GM18873 (cell line): ENCODE measurements around the gene PAQR6.
"Not testable (repeated sequence)": the region's sequence is repeated elsewhere in the genome, so short reads cannot be mapped to it uniquely, and the experiment has no call there.

Experiments
- ATAC-seq: cut with Tn5 transposase; IDR thresholded peaks from one replicate; pipeline ENCODE4 v1.9.1; 2021; ENCODE audit warnings: mild to moderate bottlenecking, moderate library complexity, moderate number of reproducible peaks; ENCODE audit not compliant: unreplicated experiment, low FRiP score

Gene PAQR6

GRCh38 chr1:156233426-156234127 is 14.3 kb downstream of the PAQR6 start:
- ATAC-seq, result no peak

GRCh38 chr1:156232201-156232894 is 15.5 kb downstream of the PAQR6 start:
- ATAC-seq, result no peak

DNA sequence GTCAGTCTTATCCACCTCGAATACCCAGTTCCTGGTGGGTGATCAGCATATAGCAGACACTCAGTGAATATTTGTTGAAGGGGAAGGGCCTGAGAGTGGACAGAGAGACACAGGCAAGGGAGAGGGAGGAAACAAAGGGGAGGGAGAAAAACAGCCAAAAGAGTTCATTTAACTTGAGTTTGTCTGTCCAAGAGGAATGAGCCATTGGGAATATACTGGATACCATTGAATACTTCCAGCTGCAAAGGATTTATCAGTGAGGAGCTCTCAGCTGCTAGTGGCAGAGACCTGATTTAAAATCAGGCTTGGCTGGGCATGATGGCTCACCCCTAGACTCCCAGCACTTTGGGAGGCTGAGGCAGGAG is 17.4 kb downstream of the PAQR6 start:
- no peak for ATAC-seq

DNA sequence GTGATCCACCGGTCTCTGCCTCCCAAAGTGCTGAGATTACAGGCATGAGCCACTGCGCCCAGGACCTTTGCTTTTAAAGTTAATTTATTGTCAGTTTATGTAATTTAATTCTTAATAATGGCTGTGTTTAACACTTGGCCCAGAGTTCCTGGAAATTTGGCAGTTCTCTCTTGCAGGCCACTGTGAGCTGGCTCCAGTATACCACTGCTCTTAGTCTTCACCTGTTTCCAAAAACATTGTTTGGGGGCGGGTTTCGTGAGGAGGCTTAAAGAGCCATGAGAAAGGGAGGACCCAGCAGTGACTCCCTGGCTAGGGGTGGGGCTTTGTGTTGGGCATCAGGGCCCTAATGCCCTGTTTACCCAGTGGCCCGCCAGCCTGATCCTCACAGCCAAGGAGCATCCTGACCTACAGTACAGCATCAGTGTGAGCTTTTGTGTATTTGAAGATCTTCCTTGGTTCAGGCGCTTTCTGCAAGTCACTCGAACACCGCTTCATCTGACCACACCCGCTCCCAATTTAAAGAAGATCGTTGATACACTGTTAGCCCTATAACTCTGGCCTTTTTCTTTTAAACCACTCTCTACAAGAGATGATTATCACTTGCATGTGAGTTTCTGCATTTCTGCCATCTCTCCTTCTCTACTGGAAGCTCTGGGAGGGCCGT is 17.9 kb downstream of the PAQR6 start:
- no peak for ATAC-seq

GRCh38 chr1:156228501-156228900 is 19.4 kb downstream of the PAQR6 start:
- no peak for ATAC-seq

DNA sequence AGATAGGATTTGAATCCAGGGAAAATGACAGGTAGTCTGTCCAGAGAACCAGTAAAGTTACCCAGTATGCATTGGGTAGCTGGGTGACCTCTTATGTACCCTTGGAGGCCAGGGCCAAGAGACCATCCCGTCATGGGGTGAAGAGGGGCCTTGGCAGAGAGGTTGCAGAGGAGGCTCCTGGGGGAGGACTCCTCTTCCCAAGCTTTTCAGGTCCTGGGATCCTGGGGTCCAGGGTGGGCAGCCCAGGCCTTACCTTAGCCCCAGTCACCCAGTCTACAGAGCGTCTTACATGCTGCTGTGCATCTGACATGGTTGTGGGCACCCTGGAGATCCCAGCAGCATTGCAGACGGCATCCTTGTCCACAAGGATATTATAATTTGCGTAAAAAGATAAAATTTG is 21.1 kb downstream of the PAQR6 start:
- ATAC-seq, result no peak

DNA sequence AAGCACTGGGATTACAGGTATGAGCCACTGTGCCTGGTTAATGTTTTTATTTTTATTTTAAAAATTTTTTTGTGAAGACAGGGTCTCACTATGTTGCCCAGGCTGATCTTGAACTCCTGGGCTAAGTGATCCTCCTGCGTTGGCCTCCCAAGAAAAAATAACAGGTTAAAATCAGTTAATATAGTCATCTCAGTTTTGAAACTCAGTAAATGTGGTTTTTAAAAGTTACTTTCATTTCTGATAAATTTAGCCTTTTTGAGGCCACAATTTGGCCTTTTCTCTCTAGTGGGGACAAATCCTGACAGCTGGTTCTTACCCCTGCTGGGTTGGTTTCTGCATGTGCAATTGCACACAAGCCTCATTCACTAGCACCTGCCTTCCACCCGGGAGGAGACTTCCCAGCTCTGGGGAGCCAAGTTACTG is 21.7 kb downstream of the PAQR6 start:
- ATAC-seq, result peak; percentile 59

GRCh38 chr1:156225677-156226014 is 22.2 kb downstream of the PAQR6 start:
- ATAC-seq, result no peak

- no peak for ATAC-seq
Measured at GRCh38 chr1:156221986-156222692, 25.7 kb downstream of the PAQR6 start.

GRCh38 chr1:156220226-156220625 is 27.6 kb downstream of the PAQR6 start:
- no peak for ATAC-seq

- no peak for ATAC-seq
Measured at GRCh38 chr1:156217871-156218270, 30.0 kb downstream of the PAQR6 start.

- not testable (repeated sequence) for ATAC-seq
Measured at GRCh38 chr1:156216361-156217086, 31.3 kb downstream of the PAQR6 start.

GRCh38 chr1:156214024-156214748 is 33.7 kb downstream of the PAQR6 start:
- ATAC-seq, result no peak

DNA sequence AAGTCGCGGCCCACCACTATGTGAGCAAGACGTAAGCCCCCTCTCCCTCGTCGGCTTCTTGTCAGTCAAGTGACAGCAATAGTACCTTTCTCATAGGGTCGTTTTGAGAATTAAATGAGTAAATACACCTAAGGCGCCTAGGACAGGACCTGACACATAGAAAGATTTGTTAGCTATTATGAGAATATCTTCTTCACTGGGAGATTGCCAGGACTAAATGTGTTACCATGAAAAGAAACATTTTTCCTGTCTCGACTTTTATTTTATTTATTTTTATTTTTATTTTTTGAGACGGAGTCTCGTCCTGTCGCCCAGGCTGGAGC is 34.3 kb downstream of the PAQR6 start:
- ATAC-seq, result no peak

DNA sequence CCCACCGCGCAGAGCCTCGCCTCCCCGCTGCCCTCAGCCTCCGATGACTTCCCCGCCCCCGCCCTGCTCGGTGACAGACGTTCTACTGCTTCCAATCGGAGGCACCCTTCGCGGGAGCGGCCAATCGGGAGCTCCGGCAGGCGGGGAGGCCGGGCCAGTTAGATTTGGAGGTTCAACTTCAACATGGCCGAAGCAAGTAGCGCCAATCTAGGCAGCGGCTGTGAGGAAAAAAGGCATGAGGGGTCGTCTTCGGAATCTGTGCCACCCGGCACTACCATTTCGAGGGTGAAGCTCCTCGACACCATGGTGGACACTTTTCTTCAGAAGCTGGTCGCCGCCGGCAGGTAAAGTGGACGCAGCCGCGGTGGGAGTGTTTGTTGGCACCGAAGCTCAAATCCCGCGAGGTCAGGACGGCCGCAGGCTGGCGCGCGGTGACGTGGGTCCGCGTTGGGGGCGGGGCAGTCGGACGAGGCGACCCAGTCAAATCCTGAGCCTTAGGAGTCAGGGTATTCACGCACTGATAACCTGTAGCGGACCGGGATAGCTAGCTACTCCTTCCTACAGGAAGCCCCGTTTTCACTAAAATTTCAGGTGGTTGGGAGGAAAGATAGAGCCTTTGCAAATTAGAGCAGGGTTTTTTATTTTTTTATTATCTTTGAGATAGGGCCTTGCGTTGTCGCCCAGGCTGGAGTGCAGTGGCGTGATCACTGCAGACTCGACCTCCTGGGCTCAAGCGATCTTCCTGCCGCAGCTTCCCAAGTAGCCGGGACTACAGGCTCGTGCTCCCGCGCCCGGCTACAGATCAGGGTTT is 34.8 kb downstream of the PAQR6 start, which contains the start of gene PMF1:
PMF1 (plus strand) TSS at position 175 of the 811 bp plus-strand sequence; CDS start at position 184, 9 bp downstream.
- peak; percentile 80 for ATAC-seq

DNA sequence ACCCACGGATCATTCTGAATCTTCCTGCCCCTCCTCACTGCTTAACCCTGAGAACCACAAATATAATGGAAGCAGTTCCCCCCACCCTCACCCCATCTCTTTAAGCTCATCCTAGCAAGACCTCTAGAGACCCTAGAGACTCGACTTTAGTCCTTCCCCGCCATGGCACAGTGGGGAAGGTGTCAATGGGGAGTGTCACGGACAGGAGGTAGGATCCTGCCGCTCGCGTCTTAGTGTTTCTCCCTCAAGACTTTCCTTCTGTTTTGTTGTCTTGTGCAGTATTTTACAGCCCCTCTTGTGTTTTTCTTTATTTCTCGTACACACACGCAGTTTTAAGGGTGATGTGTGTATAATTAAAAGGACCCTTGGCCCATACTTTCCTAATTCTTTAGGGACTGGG is 35.7 kb downstream of the PAQR6 start:
- ATAC-seq, result no peak

DNA sequence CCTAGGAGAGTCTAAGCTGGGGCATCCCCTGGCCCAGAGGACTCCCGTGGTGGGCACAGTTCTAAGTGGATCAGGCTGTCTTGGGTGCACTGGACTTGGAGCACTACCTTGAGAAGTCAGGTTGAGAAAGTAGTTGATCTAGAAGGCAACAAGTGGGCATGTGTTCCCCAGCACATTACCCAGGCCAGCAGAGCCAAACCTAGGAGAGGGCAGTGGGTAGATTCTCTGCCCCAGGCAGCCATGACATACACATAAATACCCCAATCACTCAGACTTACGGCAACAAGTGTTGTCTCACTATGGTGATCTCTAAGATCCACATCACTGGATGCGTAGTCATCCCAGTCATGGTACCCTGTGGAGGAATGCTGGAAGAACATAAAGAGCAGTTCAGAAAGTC is 36.6 kb downstream of the PAQR6 start:
- ATAC-seq, result no peak

GRCh38 chr1:156204686-156205085 is 43.2 kb downstream of the PAQR6 start:
- ATAC-seq, result no peak

DNA sequence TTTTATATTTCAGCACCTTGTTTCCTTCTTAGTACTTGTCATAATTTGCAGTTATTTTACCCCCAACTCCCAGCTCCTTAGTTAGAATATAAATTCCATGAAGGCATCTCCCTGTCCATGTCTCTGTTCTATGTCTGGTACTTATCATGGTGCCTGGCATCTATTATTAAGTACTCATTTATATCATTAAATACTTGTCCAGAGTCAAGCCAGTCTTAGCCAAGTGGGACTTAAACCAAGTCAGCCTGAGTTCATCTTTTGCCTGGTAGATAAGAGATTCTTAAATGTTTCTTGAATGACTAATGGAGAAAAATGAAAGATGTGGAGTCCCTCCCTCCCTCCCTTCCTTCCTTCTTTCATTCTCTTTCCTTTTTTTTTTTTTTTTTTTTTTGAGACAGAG is 44.5 kb downstream of the PAQR6 start:
- ATAC-seq, result no peak
